OCI-M2 (cell line): ENCODE data around the gene ALK.

Experiments
- DNase-seq: peaks from one replicate; lab custom pipeline; 2025; ENCODE audit not compliant: unreplicated experiment; lab: John Stamatoyannopoulos, UW

The ALK gene

GRCh38 chr2:29182920-29183319 lies 738.5 kb downstream of the ALK start:
- DNase-seq = no peak

DNA sequence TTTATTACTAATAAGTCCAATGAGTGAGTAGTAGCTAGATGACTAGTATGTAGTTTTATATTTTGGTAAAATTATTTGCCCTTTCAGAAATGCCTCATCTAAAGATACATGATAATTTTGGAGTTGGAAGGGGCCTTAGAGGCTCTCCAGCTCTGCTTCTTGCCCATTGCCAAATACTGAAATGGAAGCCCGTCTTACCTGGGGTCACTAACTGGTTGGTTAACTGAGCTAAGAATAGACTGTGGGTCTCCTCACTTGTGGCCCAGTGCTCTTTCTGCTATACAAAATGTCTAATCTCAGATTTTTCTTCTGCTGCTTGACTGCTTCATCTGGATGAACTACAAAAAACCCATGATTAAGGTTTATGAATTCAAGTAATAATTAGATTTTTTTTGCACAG lies 739.1 kb downstream of the ALK start:
- DNase-seq = no peak

- DNase-seq = no peak
Measured at GRCh38 chr2:29175338-29175737, 746.0 kb downstream of the ALK start.

DNA sequence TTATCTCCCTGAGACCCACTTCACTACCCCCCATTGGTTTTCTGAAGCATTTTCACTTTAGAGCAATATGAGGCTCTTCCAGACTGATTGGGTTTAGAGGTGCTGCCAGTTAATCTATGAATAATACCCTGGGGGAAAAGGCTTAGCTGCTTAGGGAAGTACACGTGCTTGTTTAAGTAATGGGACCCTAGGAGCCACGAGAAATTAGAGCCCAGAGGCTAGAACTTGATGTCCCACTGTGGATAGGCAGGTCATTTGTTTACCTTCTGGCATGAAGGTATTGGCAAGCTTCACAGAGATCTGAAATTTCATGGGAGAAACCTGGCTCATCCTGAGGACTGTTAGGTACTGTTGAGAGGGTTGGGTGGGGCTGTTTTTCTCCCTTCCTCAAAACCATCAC lies 746.4 kb downstream of the ALK start:
- DNase-seq = no peak

GRCh38 chr2:29166242-29167039 lies 754.9 kb downstream of the ALK start:
- DNase-seq = no peak

- DNase-seq = no peak
Measured at GRCh38 chr2:29165362-29166241, 755.8 kb downstream of the ALK start.

- DNase-seq = no peak
Measured at GRCh38 chr2:29164091-29164846, 757.1 kb downstream of the ALK start.

DNA sequence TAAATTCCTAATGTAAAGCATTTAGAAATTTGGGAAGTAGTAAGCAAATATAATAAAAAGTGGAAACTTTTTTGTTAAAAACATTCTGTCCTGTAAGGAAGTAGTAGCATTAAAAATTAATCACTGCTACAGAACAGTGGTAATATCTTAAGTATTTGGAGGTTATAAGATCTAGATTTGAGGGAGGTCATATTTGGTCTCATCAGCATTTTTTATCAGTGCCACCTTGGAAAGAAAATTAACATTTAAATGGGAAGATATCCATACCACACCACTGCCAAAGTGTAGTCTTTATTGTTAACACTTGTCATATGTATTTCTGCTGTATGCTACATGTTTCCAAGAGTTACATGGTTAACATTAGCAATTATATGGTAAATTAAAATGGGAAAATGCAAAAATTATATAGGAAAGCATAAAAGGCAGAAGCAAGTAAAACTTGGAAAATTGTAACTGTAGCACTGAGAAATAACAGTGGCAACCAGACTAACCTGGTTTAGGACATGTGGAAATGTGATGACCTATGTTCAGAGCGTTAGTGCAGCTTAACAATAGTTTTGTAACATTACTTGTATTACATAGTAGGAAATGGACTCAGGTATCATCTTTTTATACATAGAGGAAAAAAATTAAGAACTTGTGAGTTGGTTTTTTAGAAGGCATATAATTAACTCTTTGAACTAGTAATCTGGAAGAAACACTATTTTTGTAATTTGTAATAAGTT lies 759.0 kb downstream of the ALK start:
- no peak for DNase-seq

DNA sequence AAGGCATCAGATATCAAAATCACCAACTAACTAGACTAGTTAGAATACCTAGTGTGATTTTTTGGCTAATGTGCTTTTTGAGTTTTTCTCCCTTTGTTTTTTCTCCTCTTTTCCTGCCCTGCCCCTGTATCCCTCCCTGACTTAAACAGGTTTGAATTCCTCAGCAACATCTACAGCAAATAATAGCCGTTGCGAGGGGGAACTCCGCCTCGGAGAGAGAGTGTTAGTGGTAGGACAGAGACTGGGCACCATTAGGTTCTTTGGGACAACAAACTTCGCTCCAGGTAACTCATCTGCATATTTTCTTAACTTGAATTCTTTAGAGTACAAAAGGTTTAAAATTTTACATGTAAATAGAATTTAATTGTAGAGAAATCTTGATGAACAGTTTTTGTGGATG lies 761.2 kb downstream of the ALK start:
- DNase-seq = no peak

DNA sequence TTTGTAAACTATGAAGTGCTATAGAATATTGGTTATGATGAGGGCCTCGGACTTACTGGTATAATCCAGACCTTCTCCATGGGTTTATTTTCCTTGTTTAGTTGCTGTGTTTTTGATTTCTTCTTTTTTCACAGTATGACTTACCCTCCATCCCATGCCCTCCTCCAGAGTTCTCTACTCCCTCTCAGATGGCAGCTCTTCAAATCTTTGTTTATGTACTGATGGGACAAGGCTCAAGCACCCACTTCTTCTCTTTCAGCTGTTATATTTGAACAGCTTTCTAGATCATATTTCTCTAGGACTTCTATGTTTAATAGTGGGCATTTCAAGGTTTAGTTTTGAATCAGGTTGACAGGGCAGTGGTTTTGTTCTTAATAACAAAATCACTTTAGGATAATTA lies 762.3 kb downstream of the ALK start:
- no peak for DNase-seq

DNA sequence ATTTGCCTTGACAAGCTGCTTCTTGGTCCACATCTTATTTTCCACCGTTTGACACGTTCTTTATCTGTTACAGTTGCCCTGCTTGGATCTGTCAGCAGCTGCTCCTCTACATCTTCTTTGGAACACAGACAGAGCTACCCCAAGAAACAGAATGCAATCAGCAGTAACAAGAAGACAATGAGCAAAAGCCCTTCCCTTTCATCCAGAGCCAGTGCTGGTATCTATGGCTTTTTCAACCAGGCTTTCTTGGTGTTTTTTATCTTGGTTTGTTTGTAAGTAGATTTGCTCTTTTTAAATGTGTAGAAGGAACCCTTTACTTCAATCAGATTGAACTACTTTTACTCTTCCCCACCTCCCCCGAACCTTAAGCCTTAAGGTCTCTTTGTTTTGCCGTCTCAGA lies 764.3 kb downstream of the ALK start:
- no peak for DNase-seq

DNA sequence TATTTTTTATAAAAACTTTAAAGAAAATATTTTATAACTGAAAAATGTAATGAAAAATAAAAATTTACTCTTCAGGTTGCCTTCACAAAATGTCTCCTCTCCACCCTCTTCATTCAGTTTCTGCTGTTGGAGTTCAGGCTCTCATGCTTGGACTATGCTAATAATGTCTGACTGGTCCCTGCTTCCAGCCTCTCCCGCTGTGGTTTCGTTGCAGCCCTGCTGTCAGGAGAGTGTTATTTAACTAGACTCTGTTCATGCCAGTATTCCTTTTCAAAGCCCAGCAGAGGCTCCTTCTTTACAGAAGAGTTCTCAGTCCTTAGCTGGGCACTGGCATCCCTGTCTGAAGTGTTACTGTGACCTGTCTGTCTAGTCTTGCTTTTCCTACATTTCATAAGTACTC lies 765.8 kb downstream of the ALK start:
- no peak for DNase-seq

GRCh38 chr2:29154610-29155009 lies 766.8 kb downstream of the ALK start:
- DNase-seq = no peak

GRCh38 chr2:29147963-29148362 lies 773.4 kb downstream of the ALK start:
- DNase-seq = no peak

- DNase-seq = no peak
Measured at GRCh38 chr2:29146197-29146596, 775.2 kb downstream of the ALK start.

DNA sequence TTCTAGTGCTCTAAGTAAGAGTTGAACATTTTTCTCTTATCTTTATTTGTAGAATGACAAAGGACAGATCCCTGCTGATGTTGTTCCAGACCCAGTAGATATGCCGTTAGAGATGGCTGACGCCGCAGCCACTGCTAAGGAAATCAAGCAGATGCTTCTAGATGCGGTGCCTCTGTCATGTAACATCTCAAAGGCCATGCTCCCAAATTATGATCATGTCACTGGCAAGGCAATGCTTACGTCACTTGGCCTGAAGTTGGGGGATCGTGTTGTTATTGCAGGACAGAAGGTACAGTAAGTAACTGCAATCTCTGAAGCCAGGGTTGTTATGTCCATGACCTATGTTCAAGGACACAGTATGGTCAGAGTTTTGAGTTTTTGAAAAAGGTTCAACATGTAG lies 777.7 kb downstream of the ALK start:
- DNase-seq = no peak
